Neutrophil (primary cell): ENCODE data around the gene NOTCH3.

Experiments
- H3K27ac ChIP-seq: fragments of 200-600 bp; sonication (generic); 2 replicates; pipeline ENCODE4 v1.5.1; 2016; ENCODE audit warnings: mild to moderate bottlenecking, moderate library complexity
- H3K27me3 ChIP-seq: fragments of 200-600 bp; sonication (generic); 2 replicates; pipeline ENCODE4 v1.6.0; 2016; ENCODE audit warnings: mild to moderate bottlenecking
- H3K36me3 ChIP-seq: fragments of 200-600 bp; sonication (generic); 2 replicates; pipeline ENCODE4 v1.5.1; 2017
- H3K4me1 ChIP-seq, 2 experiments: fragments of 200-600 bp in 1 of 2; sonication (generic) in 1 of 2; 1 replicate in 1 of 2; 2 replicates in 1 of 2; pipeline versions ENCODE4 v1.5.1 to v1.6.1; 2013 to 2016; ENCODE audit warnings: low read depth in 1 of 2, low read length in 1 of 2, mild to moderate bottlenecking in 1 of 2, moderate library complexity in 1 of 2; ENCODE audit not compliant: control insufficient read depth in 1 of 2, insufficient read depth in 1 of 2
- H3K4me3 ChIP-seq, 2 experiments: fragments of 200-600 bp in 1 of 2; sonication (generic) in 1 of 2; 1 replicate in 1 of 2; 2 replicates in 1 of 2; pipeline ENCODE4 v1.5.1; 2013 to 2016; ENCODE audit warnings: low read depth in 1 of 2, low read length in 1 of 2, mild to moderate bottlenecking in 1 of 2, moderate library complexity in 1 of 2
- H3K9me3 ChIP-seq: fragments of 200-600 bp; sonication (generic); 2 replicates; pipeline ENCODE4 v1.5.1; 2016
- CTCF ChIP-seq: fragments of 200-600 bp; sonication (generic); IDR thresholded peaks from 2 replicates; pipeline ENCODE4 v1.5.1; 2016; ENCODE audit warnings: antibody characterized with exemption

NOTCH3 gene

GRCh38 chr19:15238639-15239155 lies 37.9 kb upstream of the NOTCH3 start:
- H3K36me3 ChIP-seq: peaks cover 87% of the 10 kb centered on the region
- no peak overlapping the region for H3K27ac ChIP-seq

GRCh38 chr19:15237759-15238638 lies 37.2 kb upstream of the NOTCH3 start:
- Histone ChIP-seq H3K36me3 (peaks cover 80% of the 10 kb centered on the region), H3K4me1 (peaks cover 6 to 7% of the 10 kb centered on the region in 2 experiments), H3K9me3 (no peaks in the 10 kb centered on the region), H3K4me3 (no peak overlapping the region), H3K27ac (no peak overlapping the region), H3K27me3 (peaks cover 22% of the 10 kb centered on the region)
- TF ChIP-seq CTCF: no peak

More at GRCh38 chr19:15238639-15239155, 37.9 kb upstream of the NOTCH3 start:
- no peaks in the 10 kb centered on the region for H3K9me3 ChIP-seq
- H3K4me3 ChIP-seq: no peak overlapping the region
- TF ChIP-seq CTCF: no peak
- H3K4me1 ChIP-seq: peaks cover 0 to under 1% of the 10 kb centered on the region in 2 experiments
- peaks cover 15% of the 10 kb centered on the region for H3K27me3 ChIP-seq

GRCh38 chr19:15236886-15237285 lies 36.1 kb upstream of the NOTCH3 start:
- TF ChIP-seq CTCF: no peak
- peaks cover 11 to 18% of the 10 kb centered on the region in 2 experiments for H3K4me1 ChIP-seq
- peaks cover 69% of the 10 kb centered on the region for H3K36me3 ChIP-seq
- H3K27me3 ChIP-seq: peaks cover 33% of the 10 kb centered on the region
- H3K27ac ChIP-seq: no peak overlapping the region
- no peaks in the 10 kb centered on the region for H3K9me3 ChIP-seq
- H3K4me3 ChIP-seq: no peak overlapping the region

GRCh38 chr19:15235781-15236180 lies 35.0 kb upstream of the NOTCH3 start:
- no peak for TF ChIP-seq CTCF
- H3K4me3 ChIP-seq: no peak overlapping the region
- H3K27me3 ChIP-seq: peaks cover 44% of the 10 kb centered on the region
- no peaks in the 10 kb centered on the region for H3K9me3 ChIP-seq
- no peak overlapping the region for H3K27ac ChIP-seq
- peaks cover 58% of the 10 kb centered on the region for H3K36me3 ChIP-seq
- H3K4me1 ChIP-seq: peaks cover 20 to 23% of the 10 kb centered on the region in 2 experiments

GRCh38 chr19:15234431-15235130 lies 33.8 kb upstream of the NOTCH3 start:
- TF ChIP-seq CTCF: no peak
- Histone ChIP-seq H3K4me3 (no peak overlapping the region), H3K36me3 (peaks cover 46% of the 10 kb centered on the region), H3K4me1 (peaks cover 20 to 23% of the 10 kb centered on the region in 2 experiments), H3K27ac (no peak overlapping the region), H3K27me3 (peaks cover 56% of the 10 kb centered on the region), H3K9me3 (no peaks in the 10 kb centered on the region)
